HTERT RPE-1 (cell line): ENCODE data around the gene POR.

Experiments
- in situ Hi-C: fragments of 300-500 bp; cut with MboI; formaldehyde crosslinking; loops from 4 replicates; pipeline ENCODE4 v1.14.3; 2020; ENCODE audit warnings: low sequenced_read_pairs

POR gene

GRCh38 chr7:75950111-75950681 lies 35.2 kb downstream of the POR start:
- in situ Hi-C loops, result no loop called here

- in situ Hi-C loops, result no loop called here
Measured at GRCh38 chr7:75951506-75951905, 36.6 kb downstream of the POR start.

- in situ Hi-C loops, result no loop called here
Measured at GRCh38 chr7:75953431-75953830, 38.5 kb downstream of the POR start.

- in situ Hi-C loops, result no loop called here
Measured at GRCh38 chr7:75953931-75954330, 39.0 kb downstream of the POR start.

- in situ Hi-C loops, result no loop called here
Measured at GRCh38 chr7:75955331-75955955, 40.5 kb downstream of the POR start.

- in situ Hi-C loops, result no loop called here
Measured at GRCh38 chr7:75957021-75957736, 42.2 kb downstream of the POR start.

- in situ Hi-C loops, result no loop called here
Measured at GRCh38 chr7:75958802-75959543, 44.0 kb downstream of the POR start.

- in situ Hi-C loops, result no loop called here
Measured at GRCh38 chr7:75960372-75960771, 45.4 kb downstream of the POR start.

- in situ Hi-C loops, result no loop called here
Measured at GRCh38 chr7:75961218-75961617, 46.3 kb downstream of the POR start.

GRCh38 chr7:75962607-75963380 lies 47.8 kb downstream of the POR start:
- in situ Hi-C loops, result no loop called here

- in situ Hi-C loops, result no loop called here
Measured at GRCh38 chr7:75963381-75963995, 48.5 kb downstream of the POR start.

GRCh38 chr7:75965617-75966016 lies 50.7 kb downstream of the POR start:
- in situ Hi-C loops, result no loop called here

- in situ Hi-C loops, result no loop called here
Measured at GRCh38 chr7:75966190-75966961, 51.4 kb downstream of the POR start.

- in situ Hi-C loops, result no loop called here
Measured at GRCh38 chr7:75967055-75967454, 52.1 kb downstream of the POR start.

GRCh38 chr7:75967487-75967997 lies 52.6 kb downstream of the POR start:
- in situ Hi-C loops, result no loop called here

- in situ Hi-C loops, result no loop called here
Measured at GRCh38 chr7:75968012-75968411, 53.1 kb downstream of the POR start.

- in situ Hi-C loops, result no loop called here
Measured at GRCh38 chr7:75968561-75969001, 53.6 kb downstream of the POR start.

GRCh38 chr7:75969182-75969581 lies 54.2 kb downstream of the POR start:
- in situ Hi-C loops, result no loop called here

GRCh38 chr7:75969704-75970498 lies 54.9 kb downstream of the POR start:
- in situ Hi-C loops, result no loop called here
